Mesenteric fat pad (tissue), 1 donor: ENCODE measurements around the gene SRPK2. TPM values are rescaled to one million over a fixed set of nuclear protein-coding genes. Genes with fewer than 3 reads are reported as not detected.

Experiments
- DNase-seq: peaks from one replicate; pipeline ENCODE4 v3.0.0-alpha.2; 2020; ENCODE audit warnings: low spot score
- total RNA-seq: library from RNA; stranded (reverse); fragmentation: NEBNext Ultra II Directional; extraction: Animal tissue kit (Norgen Biotek cat#: 25700); gene quantifications from one replicate; pipeline ENCODE4 v1.2.1, GENCODE V29; 2021
- donor health status: DM: yes; HTN: yes; CAD: no.

Gene SRPK2
- total RNA-seq, 1 donor from 2014 or later: 42.5 TPM

- DNase-seq: no peak
Measured at GRCh38 chr7:105224884-105225651, 163.7 kb downstream of the SRPK2 start.

DNA sequence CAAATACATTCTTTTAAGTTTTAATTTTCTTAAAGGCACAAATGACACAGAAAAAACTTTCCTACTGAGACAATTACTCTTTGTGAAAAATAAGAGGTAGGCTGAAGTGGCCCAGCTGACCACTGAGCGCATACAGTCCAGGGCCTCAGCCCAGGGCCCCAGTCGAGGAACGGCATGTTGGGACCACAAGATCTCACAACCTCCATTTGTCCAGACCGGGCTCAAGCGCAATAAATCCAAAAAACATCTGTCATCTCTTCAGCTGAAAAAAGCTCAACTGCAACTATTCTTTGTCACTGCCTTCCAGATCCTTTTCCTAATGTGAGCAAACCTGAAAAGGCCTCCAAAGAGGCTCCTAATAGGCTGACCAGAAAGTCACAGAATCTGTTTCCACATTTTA, 165.8 kb downstream of the SRPK2 start:
- DNase-seq: no peak

DNA sequence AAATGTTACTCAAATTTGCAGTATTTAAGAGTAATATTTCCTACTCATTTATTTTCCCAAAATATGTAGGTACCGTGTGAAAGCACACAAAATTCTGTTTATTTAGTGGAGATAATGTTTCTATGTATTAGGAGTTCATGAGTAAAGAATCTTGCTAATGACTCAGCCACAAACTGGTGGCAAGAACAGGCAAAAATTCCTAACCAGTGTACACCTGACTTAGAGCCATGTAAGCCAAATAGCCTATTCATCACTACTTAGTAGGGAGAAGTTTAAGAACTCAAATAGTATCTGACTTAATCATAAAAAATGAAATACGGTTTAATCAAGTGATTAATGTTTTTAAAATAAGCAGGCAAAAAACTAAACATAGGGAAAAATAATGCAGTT, 169.0 kb downstream of the SRPK2 start:
- no peak for DNase-seq

- no peak for DNase-seq
Measured at GRCh38 chr7:105218939-105219770, 169.6 kb downstream of the SRPK2 start.

DNA sequence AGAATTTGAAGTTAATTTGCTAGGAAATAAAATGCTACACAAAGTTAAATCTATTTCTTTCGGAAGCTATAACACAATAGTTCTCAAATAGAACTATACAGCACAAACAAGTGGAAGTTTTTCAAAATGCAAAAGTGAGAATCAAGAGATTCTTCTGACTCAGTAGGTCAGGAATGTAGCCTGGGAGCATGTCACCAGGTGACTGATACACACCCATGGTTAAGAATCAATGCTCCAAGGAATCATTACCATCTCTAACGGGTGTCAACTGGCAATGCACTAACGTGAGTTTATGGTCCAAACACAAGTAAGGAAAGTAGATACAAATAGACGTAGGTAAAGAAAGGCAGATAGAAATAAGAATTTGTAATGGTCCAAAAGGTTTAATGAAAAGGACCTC, 170.5 kb downstream of the SRPK2 start:
- no peak for DNase-seq

DNA sequence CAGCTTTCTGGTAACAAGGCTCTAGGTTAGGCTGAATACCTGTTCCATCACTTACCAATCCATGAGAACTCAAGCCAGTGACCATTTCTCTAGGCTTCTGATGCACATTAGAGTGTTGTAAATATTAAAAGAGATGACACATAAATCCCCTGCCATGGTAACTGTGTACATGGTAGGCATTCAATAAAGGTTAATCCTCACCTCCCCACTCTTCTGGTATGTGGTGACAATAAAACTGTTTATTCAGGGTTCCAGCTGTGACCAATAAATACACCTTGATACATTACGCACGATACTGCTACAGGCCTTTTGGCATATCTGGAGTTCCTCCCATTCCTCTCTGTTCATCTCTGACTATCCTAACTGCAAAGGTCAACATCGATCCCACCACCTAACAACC, 171.9 kb downstream of the SRPK2 start:
- no peak for DNase-seq

- no peak for DNase-seq
Measured at GRCh38 chr7:105215821-105216220, 172.9 kb downstream of the SRPK2 start.

DNA sequence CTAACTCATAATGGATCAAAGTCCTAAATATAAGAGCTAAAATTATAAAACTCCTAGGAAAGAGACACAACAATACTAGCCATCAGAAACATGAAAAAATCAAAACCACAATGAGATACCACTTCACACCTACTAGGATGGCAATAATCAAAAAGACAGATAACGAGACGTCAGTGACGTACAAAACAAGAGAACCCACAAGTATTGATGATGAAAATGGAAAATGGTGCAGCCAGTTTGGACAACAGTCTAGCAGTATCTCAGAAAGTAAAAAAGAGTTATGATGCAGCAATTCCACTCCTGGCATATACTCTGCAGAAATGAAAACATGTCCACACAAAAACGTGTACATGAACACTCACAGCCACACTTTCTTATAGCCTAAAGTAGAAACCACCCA, 173.5 kb downstream of the SRPK2 start:
- no peak for DNase-seq

- DNase-seq: no peak
Measured at GRCh38 chr7:105213611-105214010, 175.1 kb downstream of the SRPK2 start.

DNA sequence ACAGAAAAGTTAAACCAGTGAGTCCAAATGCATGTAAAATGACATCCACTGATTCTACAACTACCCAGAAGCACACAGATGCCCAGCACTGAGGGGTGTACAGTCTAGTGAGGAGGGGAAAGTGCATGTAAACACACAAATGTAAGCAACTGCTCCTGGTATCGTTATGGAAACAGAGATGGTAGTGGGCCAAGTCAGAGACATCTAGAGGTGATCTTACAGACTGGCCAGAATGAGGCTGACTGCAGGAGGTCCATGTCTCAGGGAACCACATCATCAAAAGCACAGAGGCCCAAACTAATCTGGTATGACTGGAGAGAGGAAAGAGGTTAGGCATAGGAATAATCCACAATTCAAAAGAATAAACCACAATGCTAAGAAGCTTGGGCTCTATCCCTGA, 176.5 kb downstream of the SRPK2 start:
- no peak for DNase-seq

GRCh38 chr7:105210721-105211205, 178.0 kb downstream of the SRPK2 start:
- DNase-seq: no peak

DNA sequence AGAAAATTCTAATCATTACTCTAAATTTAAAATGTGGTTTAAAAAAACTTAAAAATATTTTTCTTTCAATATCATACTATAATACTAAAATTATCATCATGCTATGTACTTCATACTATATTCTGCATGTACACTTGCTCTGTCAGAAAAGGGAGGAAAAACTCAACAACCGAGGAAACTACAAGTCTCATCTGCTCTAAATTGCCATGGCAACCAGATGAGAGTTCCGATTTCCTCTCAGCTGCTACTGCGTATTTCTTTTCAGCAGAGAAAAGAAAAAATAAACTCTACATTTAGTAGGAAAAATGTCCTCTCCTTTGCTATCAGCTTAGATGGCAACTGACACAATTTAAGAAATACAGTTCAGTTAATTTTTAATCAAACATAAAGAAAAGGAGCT, 178.9 kb downstream of the SRPK2 start:
- no peak for DNase-seq

GRCh38 chr7:105209433-105209832, 179.3 kb downstream of the SRPK2 start:
- no peak for DNase-seq

GRCh38 chr7:105206985-105207384, 181.7 kb downstream of the SRPK2 start:
- no peak for DNase-seq

GRCh38 chr7:105205592-105206237, 183.0 kb downstream of the SRPK2 start:
- DNase-seq: no peak

GRCh38 chr7:105204953-105205352, 183.8 kb downstream of the SRPK2 start:
- DNase-seq: no peak

GRCh38 chr7:105204520-105204919, 184.2 kb downstream of the SRPK2 start:
- DNase-seq: no peak

DNA sequence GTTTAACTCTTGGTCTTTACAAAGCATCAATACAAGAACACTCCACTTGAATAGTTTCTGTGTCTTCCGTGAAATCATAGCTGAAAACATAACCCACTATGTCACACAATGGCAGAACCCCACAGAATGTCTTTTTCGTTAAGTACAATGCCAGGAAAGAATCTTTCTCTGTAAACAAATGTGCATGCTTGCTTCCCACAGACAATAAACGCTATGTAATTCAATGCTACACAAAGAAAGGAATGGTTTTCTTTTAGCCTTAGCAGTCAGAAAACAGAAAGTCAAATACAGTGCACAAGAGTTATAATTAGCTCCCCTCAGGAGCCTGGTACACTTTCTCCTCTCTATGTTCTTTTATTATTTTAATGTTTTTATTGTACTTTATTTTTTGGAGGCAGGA, 186.1 kb downstream of the SRPK2 start:
- no peak for DNase-seq

DNA sequence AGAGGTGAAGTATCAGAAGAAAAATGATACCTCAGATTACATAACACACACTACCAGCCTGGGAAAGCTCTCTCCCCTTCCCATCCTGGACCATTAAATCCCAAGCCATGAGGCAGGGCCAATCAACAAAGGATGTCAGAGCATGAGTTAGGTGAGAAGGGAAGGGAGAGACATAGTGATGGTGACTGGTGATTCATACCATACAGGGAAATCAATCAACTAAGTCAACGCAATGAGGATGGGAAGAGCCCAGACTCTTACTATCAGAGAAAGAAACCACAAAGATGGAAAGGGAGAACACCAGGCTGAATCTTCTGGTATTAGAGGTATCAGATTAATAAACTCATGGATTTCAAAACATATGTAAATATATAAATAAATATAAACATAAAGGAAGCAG, 189.3 kb downstream of the SRPK2 start:
- no peak for DNase-seq

GRCh38 chr7:105198223-105198622, 190.5 kb downstream of the SRPK2 start:
- DNase-seq: no peak

- DNase-seq: no peak
Measured at GRCh38 chr7:105196473-105196872, 192.2 kb downstream of the SRPK2 start.

- DNase-seq: no peak
Measured at GRCh38 chr7:105195891-105196290, 192.8 kb downstream of the SRPK2 start.
